KMS-11 (cell line): ENCODE data around the gene OSBPL9.

Source experiments
- H2AFZ ChIP-seq: fragments of 200-600 bp; sonication (generic); 2 replicates; pipeline ENCODE4 v1.6.1; 2016; ENCODE audit warnings: antibody characterized with exemption, mixed run types, low read depth
- H3K27ac ChIP-seq: fragments of 200-600 bp; sonication (generic); 2 replicates; pipeline ENCODE4 v1.6.1; 2016; ENCODE audit warnings: mild to moderate bottlenecking, mixed run types
- H3K27me3 ChIP-seq: fragments of 200-600 bp; sonication (generic); 2 replicates; pipeline ENCODE4 v1.6.1; 2017; ENCODE audit warnings: mild to moderate bottlenecking, low read depth, mixed run types, moderate library complexity; ENCODE audit not compliant: insufficient read depth
- H3K36me3 ChIP-seq: fragments of 200-600 bp; sonication (generic); 2 replicates; pipeline ENCODE4 v1.6.1; 2017; ENCODE audit warnings: mild to moderate bottlenecking, mixed run types; ENCODE audit not compliant: insufficient read depth
- H3K4me1 ChIP-seq: fragments of 200-600 bp; sonication (generic); 2 replicates; pipeline ENCODE4 v1.6.1; 2016; ENCODE audit warnings: mild to moderate bottlenecking, low read depth, mixed run types; ENCODE audit not compliant: poor library complexity, severe bottlenecking
- H3K4me2 ChIP-seq: fragments of 200-600 bp; sonication (generic); 2 replicates; pipeline ENCODE4 v1.7.0; 2016; ENCODE audit warnings: mild to moderate bottlenecking, mixed run types
- H3K4me3 ChIP-seq: fragments of 200-600 bp; sonication (generic); IDR thresholded peaks from 2 replicates; pipeline ENCODE4 v1.6.1; 2017; ENCODE audit warnings: low read depth, low read length, mixed read lengths; ENCODE audit not compliant: insufficient read depth
- H3K79me2 ChIP-seq: fragments of 200-600 bp; sonication (generic); 2 replicates; pipeline ENCODE4 v1.6.1; 2016; ENCODE audit warnings: low read depth, mixed run types; ENCODE audit not compliant: insufficient read depth
- H3K9ac ChIP-seq: fragments of 200-600 bp; sonication (generic); 2 replicates; pipeline ENCODE4 v1.6.1; 2016; ENCODE audit warnings: mild to moderate bottlenecking, mixed run types
- H4K20me1 ChIP-seq: fragments of 200-600 bp; sonication (generic); 2 replicates; pipeline ENCODE4 v1.6.1; 2016; ENCODE audit warnings: mild to moderate bottlenecking, mixed run types; ENCODE audit not compliant: insufficient read depth
- TF ChIP-seq, protein P1 (sequence below): fragments of 200-600 bp; sonication (generic); conservative IDR thresholded peaks from 2 replicates; pipeline ENCODE4 v1.6.1; 2017; ENCODE audit warnings: low read depth, mild to moderate bottlenecking, antibody characterized with exemption, low read length, moderate library complexity, mixed read lengths

Gene OSBPL9

GRCh38 chr1:51740652-51741051 is 123.8 kb downstream of the OSBPL9 start:
- H2AFZ ChIP-seq: no peak overlapping the region
- H3K4me1 ChIP-seq: no peaks in the 10 kb centered on the region
- no peak overlapping the region for H3K9ac ChIP-seq
- H3K27ac ChIP-seq: no peak overlapping the region
- H3K27me3 ChIP-seq: no peaks in the 10 kb centered on the region
- no peak overlapping the region for H3K4me3 ChIP-seq
- no peak overlapping the region for H3K4me2 ChIP-seq
- no peaks in the 10 kb centered on the region for H3K79me2 ChIP-seq
- TF ChIP-seq, protein P1, sequence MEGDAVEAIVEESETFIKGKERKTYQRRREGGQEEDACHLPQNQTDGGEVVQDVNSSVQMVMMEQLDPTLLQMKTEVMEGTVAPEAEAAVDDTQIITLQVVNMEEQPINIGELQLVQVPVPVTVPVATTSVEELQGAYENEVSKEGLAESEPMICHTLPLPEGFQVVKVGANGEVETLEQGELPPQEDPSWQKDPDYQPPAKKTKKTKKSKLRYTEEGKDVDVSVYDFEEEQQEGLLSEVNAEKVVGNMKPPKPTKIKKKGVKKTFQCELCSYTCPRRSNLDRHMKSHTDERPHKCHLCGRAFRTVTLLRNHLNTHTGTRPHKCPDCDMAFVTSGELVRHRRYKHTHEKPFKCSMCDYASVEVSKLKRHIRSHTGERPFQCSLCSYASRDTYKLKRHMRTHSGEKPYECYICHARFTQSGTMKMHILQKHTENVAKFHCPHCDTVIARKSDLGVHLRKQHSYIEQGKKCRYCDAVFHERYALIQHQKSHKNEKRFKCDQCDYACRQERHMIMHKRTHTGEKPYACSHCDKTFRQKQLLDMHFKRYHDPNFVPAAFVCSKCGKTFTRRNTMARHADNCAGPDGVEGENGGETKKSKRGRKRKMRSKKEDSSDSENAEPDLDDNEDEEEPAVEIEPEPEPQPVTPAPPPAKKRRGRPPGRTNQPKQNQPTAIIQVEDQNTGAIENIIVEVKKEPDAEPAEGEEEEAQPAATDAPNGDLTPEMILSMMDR: no peak
- no peaks in the 10 kb centered on the region for H4K20me1 ChIP-seq
- no peaks in the 10 kb centered on the region for H3K36me3 ChIP-seq

DNA sequence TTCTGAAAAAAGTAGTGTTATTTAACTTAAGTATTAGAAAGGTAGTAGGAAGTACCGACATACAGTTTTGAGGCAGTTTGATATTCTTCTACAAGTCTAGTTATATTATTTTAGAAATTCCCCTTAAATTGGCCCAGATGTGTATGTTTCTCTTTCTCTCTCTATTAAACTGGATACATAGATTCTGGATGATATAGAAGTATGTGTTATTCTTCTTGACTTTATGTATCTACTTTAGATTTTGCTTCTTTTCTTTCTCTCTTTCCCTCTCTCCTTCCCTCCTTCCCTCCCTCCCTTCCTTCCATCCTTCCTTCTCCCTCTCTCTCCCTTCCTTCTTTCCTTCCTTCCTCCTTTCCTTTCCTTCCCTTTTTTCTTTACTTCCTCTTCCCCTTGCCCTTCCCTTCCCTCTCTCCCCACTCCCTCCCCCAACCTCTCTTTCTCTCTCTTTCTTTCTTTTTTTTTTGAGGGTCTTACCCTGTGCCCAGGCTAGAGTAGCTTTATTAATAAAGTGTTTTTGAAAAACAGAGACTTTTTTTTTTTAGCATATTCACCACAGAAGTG is 124.3 kb downstream of the OSBPL9 start:
- Histone ChIP-seq H4K20me1 (no peaks in the 10 kb centered on the region), H3K79me2 (no peaks in the 10 kb centered on the region), H3K4me3 (no peak overlapping the region), H3K4me2 (no peak overlapping the region), H3K27me3 (no peaks in the 10 kb centered on the region), H2AFZ (no peak overlapping the region), H3K9ac (no peak overlapping the region), H3K36me3 (no peaks in the 10 kb centered on the region), H3K4me1 (no peaks in the 10 kb centered on the region), H3K27ac (no peak overlapping the region)
- TF ChIP-seq, protein P1: no peak

- no peak overlapping the region for H3K4me2 ChIP-seq
- no peaks in the 10 kb centered on the region for H3K4me1 ChIP-seq
- H3K36me3 ChIP-seq: no peaks in the 10 kb centered on the region
- H2AFZ ChIP-seq: no peak overlapping the region
- no peak overlapping the region for H3K4me3 ChIP-seq
- H3K79me2 ChIP-seq: no peaks in the 10 kb centered on the region
- no peak overlapping the region for H3K27ac ChIP-seq
- H3K9ac ChIP-seq: no peak overlapping the region
- H3K27me3 ChIP-seq: no peaks in the 10 kb centered on the region
- TF ChIP-seq, protein P1: no peak
- no peaks in the 10 kb centered on the region for H4K20me1 ChIP-seq
Observed at GRCh38 chr1:51744506-51745303, 127.8 kb downstream of the OSBPL9 start.

DNA sequence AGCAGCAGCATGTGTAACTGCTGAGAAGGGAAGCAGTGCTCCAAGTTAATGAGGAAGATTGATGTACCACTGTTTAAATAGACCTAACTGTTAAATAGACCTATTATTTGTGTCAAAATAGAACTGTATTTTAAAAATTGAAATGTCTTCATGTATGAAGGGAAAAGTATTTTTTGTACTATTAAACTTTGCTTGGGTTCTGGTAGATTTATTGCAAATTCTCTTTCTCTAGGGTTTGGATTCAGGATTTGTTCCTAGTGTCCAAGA is 128.3 kb downstream of the OSBPL9 start:
- Histone ChIP-seq H3K79me2 (no peaks in the 10 kb centered on the region), H2AFZ (no peak overlapping the region), H4K20me1 (no peaks in the 10 kb centered on the region), H3K4me2 (no peak overlapping the region), H3K9ac (no peak overlapping the region), H3K4me1 (no peaks in the 10 kb centered on the region), H3K27me3 (no peaks in the 10 kb centered on the region), H3K36me3 (no peaks in the 10 kb centered on the region), H3K4me3 (no peak overlapping the region), H3K27ac (no peak overlapping the region)
- TF ChIP-seq, protein P1: no peak
